SK-N-MC (cell line): ENCODE data around the gene MTR.

Experiments
- EZH2 ChIP-seq: fragments of 200-600 bp; sonication (generic); IDR thresholded peaks from one replicate; pipeline ENCODE4 v1.6.1; 2017; ENCODE audit warnings: antibody characterized with exemption
- FOXP2 ChIP-seq: optimal IDR thresholded peaks from 2 replicates; pipeline ENCODE3; 2011; ENCODE audit warnings: mild to moderate bottlenecking, moderate library complexity; ENCODE audit not compliant: insufficient read depth; ENCODE audit errors: extremely low read length, control extremely low read depth
- POLR2AphosphoS5 ChIP-seq: IDR thresholded peaks from 2 replicates; pipeline ENCODE4 v1.6.1; 2012; ENCODE audit warnings: mild to moderate bottlenecking, low read depth, low read length, borderline replicate concordance

GRCh38 chr1:236922190-236922589, 127.1 kb downstream of the MTR start:
- TF ChIP-seq EZH2, result no peak
- TF ChIP-seq POLR2AphosphoS5, result no peak
- TF ChIP-seq FOXP2, result no peak
